Measurements from ENCODE around the gene GAS6.

GRCh38 chr13:113816946-113817859 is 46.7 kb downstream of the GAS6 start:
- TF ChIP-seq LARP7 (IDR thresholded peaks at IDR 0.05) (no peak), RAD21 (CRISPR knock-in tag; conservative IDR thresholded peaks at IDR 0.05 in 1 of 2, IDR thresholded peaks at IDR 0.05 in 1 of 2) (peak; percentile 52 to 79), CTCF (IDR thresholded peaks at IDR 0.05 in 2 of 3, conservative IDR thresholded peaks at IDR 0.05 in 1 of 3; ENCODE audit: insufficient read depth in 2 of 3, low read depth in 1 of 3, low read length in 3 of 3) (peak; percentile 64 to 66 (median 65)), MLX (CRISPR knock-in tag; conservative IDR thresholded peaks at IDR 0.05) (no peak), POLR2A (conservative IDR thresholded peaks at IDR 0.05) (no peak), ZFP30 (CRISPR knock-in tag; IDR thresholded peaks at IDR 0.05; ENCODE audit: borderline replicate concordance) (no peak), E2F5 (CRISPR knock-in tag; IDR thresholded peaks at IDR 0.05) (no peak)

Measured in K562 (cell line).